ENCODE measurements around the gene CIAO2A.

- TF ChIP-seq CTCF (IDR thresholded peaks at IDR 0.05) (no peak), POLR2A (IDR thresholded peaks at IDR 0.05) (no peak)
These were observed 34.1 kb upstream of the CIAO2A start for GRCh38 chr15:64127521-64128270.
